Measurements from ENCODE around the gene ADAMTS2.
"Not testable (repeated sequence)": the region's sequence is repeated elsewhere in the genome, so short reads cannot be mapped to it uniquely, and the experiment has no call there.

Gene ADAMTS2

GRCh38 chr5:179325296-179326031 lies 19.8 kb downstream of the ADAMTS2 start:
- no peak for DNase-seq (ENCODE audit: low read depth in 3 of 3)

DNA sequence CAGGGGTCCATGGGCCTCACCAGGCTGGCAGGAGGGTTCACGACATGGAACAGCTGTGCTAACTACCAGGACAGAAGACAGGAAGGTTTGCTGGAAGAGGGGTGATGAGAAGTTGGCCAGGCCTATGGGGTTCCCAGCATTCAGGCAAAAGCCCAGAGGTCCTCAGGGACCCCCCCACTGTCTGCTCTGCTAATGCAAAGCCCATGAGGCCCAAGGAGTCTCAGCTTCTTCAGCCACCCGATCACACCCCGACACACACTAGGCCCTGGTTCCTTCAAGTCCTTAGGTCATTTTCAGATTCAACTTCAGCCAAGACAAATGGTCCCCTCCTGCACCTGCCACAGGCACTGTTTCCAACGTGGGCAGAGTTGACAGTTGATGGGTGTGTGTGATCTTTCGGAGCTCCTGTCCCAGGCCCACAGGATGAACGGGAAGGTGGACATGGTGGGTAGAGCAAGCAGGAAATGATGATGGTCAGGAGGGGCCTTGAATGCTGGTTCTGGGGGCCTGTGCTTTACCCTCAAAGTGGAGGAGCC lies 20.4 kb downstream of the ADAMTS2 start:
- no peak for DNase-seq (ENCODE audit: low read depth in 3 of 3)

DNA sequence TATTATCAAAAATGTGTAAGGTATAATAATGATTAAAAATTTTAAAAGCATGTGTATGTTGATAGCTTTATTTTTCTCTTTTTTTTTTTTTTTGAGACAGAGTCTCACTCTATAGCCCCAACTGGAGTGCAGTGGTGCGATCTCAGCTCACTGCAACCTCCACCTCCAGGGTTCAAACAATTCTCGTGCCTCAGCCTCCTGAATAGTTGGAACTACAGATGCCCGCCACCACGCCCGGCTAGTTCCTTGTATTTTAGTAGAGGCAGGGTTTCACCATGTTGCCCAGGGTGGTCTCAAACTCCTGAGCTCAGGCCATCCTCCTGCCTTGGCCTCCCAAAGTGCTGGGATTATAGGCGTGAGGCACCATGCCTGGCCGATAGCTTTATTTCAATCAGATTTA lies 20.9 kb downstream of the ADAMTS2 start:
- DNase-seq (ENCODE audit: low read depth in 3 of 3) = not testable (repeated sequence)

- no peak for DNase-seq (ENCODE audit: low read depth in 3 of 3)
Observed at GRCh38 chr5:179323026-179323870, 22.0 kb downstream of the ADAMTS2 start.

DNA sequence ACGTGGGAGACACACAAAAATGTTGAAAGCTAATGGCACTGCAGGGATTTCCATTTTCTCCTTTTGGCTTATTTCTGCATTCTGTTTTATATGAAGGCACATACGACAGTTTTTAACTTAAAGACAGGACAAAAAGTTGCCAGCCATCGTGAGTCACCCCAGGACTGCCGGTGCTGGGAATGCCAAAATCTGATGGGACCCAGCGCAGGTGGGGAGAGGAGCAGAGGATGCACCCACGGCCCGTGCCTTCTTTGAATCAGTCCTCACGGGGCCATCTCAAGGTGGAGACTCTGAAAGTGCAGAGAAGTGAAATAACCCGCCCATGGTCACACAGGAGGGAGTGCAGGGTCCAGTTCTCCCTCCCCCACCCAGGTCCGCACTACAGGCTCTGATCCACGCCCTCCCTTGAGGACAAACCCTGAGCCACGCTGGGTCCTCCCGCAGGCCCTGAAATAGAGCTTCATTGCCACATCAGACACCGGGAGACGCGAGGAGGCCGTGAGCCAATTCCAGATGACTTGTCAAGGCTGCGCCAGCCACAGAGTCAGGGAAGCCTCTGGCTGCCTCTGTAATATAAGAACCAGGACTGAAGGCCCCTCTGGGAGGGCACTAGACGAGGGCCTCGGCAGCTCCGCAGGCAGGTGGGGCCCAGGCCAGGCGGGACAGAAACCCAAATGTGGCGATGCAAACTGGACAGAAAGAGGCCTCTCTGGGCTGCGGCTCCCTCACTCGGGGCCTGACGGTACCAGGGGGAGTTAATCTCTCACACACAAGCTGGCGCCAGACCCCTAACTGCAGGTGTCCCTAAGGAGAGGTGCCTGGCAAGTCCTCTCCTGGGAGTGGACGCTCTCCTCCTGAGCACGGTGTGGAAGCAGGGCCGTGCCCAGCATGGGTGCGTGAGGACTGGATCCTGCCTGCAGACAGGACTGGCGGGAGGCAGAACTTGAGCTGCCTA lies 22.9 kb downstream of the ADAMTS2 start:
- DNase-seq (ENCODE audit: low read depth in 3 of 3) = no peak

DNA sequence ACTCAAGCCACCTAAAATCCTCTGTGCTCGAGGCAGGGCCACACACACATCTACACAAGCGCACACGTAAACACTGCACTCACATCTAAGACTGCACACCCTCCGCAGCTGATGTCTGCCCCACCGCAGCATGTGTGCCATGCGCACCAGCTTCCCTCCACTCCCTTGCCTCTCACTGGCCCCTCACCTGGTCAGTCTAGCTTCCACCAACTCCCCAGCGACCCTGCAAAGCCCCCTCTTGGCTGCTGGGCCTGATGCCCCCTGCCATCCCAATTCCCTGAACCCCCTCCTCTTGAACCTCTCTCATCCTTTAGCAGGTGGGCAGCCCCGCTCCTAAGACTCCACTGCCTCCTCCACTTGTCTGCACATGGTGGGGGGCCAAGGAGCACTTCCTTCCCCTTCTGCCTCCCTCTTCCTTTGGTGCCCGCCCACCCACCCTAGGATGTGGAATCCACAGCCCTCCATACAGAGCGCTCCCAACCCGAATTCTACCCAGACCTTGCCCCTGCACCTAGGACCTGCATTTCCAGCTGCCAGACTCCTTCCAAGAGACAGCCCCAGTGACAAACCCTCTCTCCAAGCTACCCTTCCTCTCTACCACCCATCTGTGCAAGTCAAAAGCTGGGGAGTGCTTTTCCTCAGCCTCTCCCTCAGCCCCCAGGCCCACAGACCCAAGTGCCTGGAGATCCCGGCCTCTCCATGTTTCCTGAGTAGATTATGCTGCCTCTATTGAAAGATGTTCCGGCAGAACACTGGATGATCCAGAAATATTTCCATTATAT lies 23.9 kb downstream of the ADAMTS2 start:
- DNase-seq (ENCODE audit: low read depth in 3 of 3) = no peak

DNA sequence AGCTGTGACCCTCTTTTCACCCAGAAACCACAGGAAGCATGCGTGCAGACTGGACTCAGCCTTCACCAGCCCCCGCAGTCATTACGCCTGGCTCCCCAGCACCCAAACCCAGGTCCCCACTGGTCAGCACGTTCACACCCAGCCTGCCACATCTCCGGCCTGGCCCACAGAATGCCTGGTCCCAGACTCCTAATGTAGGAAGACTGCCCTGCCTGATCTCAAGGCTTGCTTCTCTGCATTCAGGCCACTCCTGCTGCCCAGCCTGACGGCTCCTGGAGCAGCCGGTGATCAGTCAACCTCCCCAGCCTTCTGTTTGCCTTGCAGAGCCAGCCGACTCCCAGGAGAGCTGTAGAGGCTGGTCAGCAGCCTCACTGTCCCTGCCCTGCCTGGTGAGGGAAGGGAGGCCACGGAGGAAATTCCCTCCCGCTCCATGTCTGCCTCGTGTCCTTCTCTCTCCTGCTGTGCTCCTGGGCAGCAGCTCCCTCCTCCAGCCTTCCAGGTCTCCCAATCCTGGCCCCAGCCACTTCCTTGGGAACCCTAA lies 25.4 kb downstream of the ADAMTS2 start:
- DNase-seq (ENCODE audit: low read depth in 3 of 3) = no peak

DNA sequence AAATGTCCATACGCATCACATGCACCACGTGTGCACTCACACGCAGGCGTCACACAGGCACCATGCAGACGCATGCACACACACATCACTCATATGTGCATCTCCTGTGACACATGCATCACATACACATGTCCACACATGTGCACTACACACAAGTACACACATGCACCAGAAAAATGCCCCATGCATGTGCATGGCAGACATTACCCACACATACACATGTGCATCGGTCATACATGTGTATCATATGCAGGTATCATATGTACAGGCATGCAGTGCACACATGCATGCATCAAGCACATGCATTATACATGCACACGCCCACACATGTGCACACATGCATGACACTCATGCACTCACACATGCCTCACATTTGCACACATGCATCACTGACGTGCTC lies 26.1 kb downstream of the ADAMTS2 start:
- no peak for DNase-seq (ENCODE audit: low read depth in 3 of 3)

GRCh38 chr5:179318221-179318955 lies 26.9 kb downstream of the ADAMTS2 start:
- DNase-seq (ENCODE audit: low read depth in 3 of 3) = no peak

DNA sequence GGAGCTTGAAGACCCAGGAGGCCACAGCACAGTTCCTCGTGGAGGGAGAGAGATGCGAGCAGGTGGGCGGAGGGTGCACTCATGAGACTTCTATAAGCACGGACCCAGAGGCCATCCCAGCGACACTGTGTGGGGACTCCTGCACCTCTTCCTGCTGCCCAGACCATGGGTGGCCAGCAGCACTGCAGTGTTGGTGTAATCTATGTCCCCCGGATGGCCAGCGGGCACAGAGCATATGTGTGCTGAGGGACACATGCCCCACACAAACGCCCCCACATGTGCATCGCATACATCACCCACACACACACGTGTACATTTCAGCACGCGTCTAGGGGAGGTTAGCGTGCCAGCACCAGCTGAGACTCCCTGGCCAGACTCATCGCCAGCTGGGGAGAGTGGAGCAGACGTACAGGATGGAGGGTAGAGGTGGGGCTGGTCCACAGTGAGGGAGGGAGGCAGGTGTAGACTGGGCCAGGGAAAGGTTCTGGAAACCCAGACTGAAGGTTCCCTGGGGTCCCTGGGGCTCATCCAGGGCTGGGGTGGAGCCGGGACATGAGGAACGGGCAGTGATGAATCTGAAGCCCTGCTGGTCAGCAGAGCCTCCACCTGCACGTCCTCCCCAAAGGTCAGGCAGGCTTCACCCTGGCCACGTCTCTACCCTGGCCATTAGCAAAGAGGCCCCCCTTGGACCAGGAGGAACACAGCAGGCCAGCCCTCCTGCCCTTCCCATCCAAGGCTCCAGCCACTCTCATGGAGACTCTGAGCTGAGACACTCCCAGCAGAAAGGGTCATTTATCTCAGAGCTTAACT lies 27.6 kb downstream of the ADAMTS2 start:
- DNase-seq (ENCODE audit: low read depth in 3 of 3) = no peak

DNA sequence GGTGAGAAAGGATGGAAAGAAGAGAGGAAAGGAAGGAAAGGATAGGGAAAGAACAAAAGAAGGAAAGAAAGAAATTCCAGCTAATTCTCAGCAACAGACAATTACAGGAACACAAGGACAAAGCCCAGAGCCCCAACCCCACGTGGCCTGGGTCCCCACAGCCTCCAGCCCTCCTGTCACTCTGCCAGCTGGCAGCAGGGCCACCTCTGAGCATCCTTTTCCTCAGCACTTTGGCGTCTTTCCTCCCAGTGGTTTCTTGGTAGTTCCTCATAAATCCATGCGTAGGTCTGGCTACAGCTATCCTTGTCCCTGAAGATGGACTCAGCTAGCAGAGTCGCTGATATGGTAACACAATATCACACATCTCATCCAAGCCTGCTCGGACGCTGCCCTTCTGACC lies 28.3 kb downstream of the ADAMTS2 start:
- no peak for DNase-seq (ENCODE audit: low read depth in 3 of 3)

GRCh38 chr5:179316111-179316551 lies 29.1 kb downstream of the ADAMTS2 start:
- no peak for DNase-seq (ENCODE audit: low read depth in 3 of 3)

GRCh38 chr5:179315356-179315890 lies 29.8 kb downstream of the ADAMTS2 start:
- DNase-seq (ENCODE audit: low read depth in 3 of 3) = no peak

GRCh38 chr5:179314606-179315355 lies 30.5 kb downstream of the ADAMTS2 start:
- no peak for DNase-seq (ENCODE audit: low read depth in 3 of 3)

- DNase-seq (ENCODE audit: low read depth in 3 of 3) = no peak
Observed at GRCh38 chr5:179313849-179314521, 31.3 kb downstream of the ADAMTS2 start.

DNA sequence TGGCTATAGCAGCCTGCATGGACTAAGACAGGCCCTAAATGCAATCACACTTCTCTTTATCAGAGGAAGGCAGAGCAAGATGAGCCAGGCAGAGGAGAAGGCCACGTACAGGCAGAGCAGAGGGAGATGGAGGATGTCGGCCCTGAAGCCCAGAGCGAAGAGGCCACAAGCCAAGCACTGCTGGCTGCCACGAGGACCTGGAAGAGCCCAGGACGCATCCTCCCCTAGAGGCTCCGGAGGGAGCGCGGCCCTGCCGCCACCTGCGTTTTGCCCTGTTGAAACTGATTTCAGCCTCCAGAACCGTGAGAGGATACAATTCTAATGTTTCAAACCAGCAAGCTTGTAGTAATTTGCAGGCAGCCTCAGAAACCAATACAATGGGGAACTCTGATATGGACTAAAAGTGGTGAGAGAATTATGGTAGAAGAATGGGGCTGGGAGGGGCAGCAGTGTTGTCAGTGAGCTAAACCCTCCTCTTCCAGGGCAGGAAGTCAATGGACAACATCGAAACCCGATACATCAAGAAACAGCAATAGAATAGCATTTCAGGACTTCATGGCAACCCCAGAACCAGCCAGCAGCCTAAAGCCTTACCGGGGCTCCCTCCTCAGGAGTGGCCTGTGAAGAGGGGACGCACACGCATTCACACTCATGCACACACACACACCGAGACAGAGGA lies 32.6 kb downstream of the ADAMTS2 start:
- no peak for DNase-seq (ENCODE audit: low read depth in 3 of 3)

- no peak for DNase-seq (ENCODE audit: low read depth in 3 of 3)
Observed at GRCh38 chr5:179311581-179311980, 33.7 kb downstream of the ADAMTS2 start.

Data from stimulated activated CD4-positive, alpha-beta T cell treated with anti-CD3 and anti-CD28 coated beads, TNF-alpha, amount 100 ng/mL, for 48 hours (primary cell).